Vagina (tissue), 2 donors: ENCODE results near the gene REXO2. TPM values are rescaled to one million over a fixed set of nuclear protein-coding genes. Genes with fewer than 3 reads are reported as not detected.

Experiments used
- DNase-seq, 2 donors: peaks; one replicate each; pipeline ENCODE4 v3.0.0-alpha.2; 2017; ENCODE audit errors: extremely low spot score in 2 of 2
- H3K27ac ChIP-seq: fragments of 200-600 bp; sonication (generic); one replicate; pipeline ENCODE4 v1.5.1; 2019
- H3K27me3 ChIP-seq: fragments of 200-600 bp; sonication (generic); one replicate; pipeline ENCODE4 v1.5.1; 2019
- H3K36me3 ChIP-seq, 2 donors: fragments of 200-600 bp; sonication (generic); one replicate each; pipeline ENCODE4 v1.5.1; 2017 to 2019
- H3K4me1 ChIP-seq: fragments of 200-600 bp; sonication (generic); one replicate; pipeline ENCODE4 v1.5.1; 2019
- H3K4me3 ChIP-seq, 2 donors: fragments of 200-600 bp; sonication (generic); 1 replicate in 1 of 2; 2 replicates in 1 of 2; pipeline ENCODE4 v1.5.1; 2016 to 2019
- H3K9me3 ChIP-seq: fragments of 200-600 bp; sonication (generic); one replicate; pipeline ENCODE4 v1.5.1; 2019
- CTCF ChIP-seq, 3 experiments: fragments of 450-650 bp in 2 of 3; fragments of 200-600 bp in 1 of 3; sonication (generic) in 1 of 3; IDR thresholded peaks; one replicate each; pipeline ENCODE4 v1.5.1; 2017 to 2019; ENCODE audit warnings: antibody characterized with exemption in 3 of 3, mild to moderate bottlenecking in 2 of 3, moderate library complexity in 2 of 3
- POLR2A ChIP-seq, 2 donors: fragments of 450-650 bp; IDR thresholded peaks; one replicate each; pipeline ENCODE4 v1.6.1; 2017; ENCODE audit warnings: antibody characterized with exemption in 2 of 2, mild to moderate bottlenecking in 2 of 2, moderate library complexity in 2 of 2
- POLR2AphosphoS5 ChIP-seq, 2 donors: sonication (generic); formaldehyde crosslinking; IDR thresholded peaks; one replicate each; pipeline ENCODE4 v1.9.0; 2017; ENCODE audit warnings: antibody characterized with exemption in 2 of 2, mild to moderate bottlenecking in 2 of 2, low read depth in 1 of 2; ENCODE audit not compliant: insufficient read depth in 1 of 2
- intact Hi-C: fragments of 100-400 bp; cut with DNase I; formaldehyde crosslinking; loops from one replicate; pipeline ENCODE4 v1.15.1; 2023
- total RNA-seq: library from RNA; depleted of rRNA; stranded (reverse); fragments of >200 nt; gene quantifications from one replicate; pipeline ENCODE4 v1.2.3, GENCODE V29; 2016

REXO2 gene
- total RNA-seq, 1 donor from 2014 or later, result 146 TPM

DNA sequence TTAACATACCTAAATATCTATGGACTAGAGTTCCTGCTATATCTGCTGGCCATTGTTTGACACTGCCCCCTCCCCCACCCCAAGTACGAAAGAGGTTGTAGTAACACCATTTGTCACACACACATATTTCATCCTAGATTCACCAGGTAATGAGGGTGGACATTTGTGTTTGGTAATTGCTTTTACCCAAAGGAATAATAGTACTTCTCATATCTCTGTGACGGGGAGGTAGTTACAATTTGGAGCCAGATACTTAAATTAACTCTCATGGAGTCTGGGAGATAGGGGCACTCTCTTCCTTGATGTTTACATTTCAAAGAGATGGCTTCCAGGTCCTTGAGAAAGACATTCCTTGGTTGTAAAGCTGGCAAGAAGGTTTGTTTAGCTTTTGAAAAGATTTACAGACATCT is 38.7 kb downstream of the REXO2 start:
- intact Hi-C loops, result no loop called here
- H3K4me3 ChIP-seq, result no peak overlapping the region

GRCh38 chr11:114478768-114479167 is 39.5 kb downstream of the REXO2 start:
- intact Hi-C loops, result no loop called here
- TF ChIP-seq POLR2A (IDR thresholded peaks at IDR 0.05) (no peak), CTCF (IDR thresholded peaks at IDR 0.05) (no peak), POLR2AphosphoS5 (IDR thresholded peaks at IDR 0.05; ENCODE audit: insufficient read depth in 1 of 2, low read depth in 1 of 2) (no peak)
- H3K4me1 ChIP-seq, result no peaks in the 10 kb centered on the region
- no peak for DNase-seq
- H3K36me3 ChIP-seq, result no peaks in the 10 kb centered on the region
- H3K9me3 ChIP-seq, result no peaks in the 10 kb centered on the region
- no peak overlapping the region for H3K27ac ChIP-seq
- no peaks in the 10 kb centered on the region for H3K27me3 ChIP-seq
- H3K4me3 ChIP-seq, result no peak overlapping the region

More for the DNA sequence above, 38.7 kb downstream of the REXO2 start:
- no peak for DNase-seq
- H3K27ac ChIP-seq, result no peak overlapping the region
- no peaks in the 10 kb centered on the region for H3K9me3 ChIP-seq
- no peaks in the 10 kb centered on the region for H3K27me3 ChIP-seq
- H3K4me1 ChIP-seq, result no peaks in the 10 kb centered on the region
- TF ChIP-seq CTCF (IDR thresholded peaks at IDR 0.05) (no peak), POLR2AphosphoS5 (IDR thresholded peaks at IDR 0.05; ENCODE audit: insufficient read depth in 1 of 2, low read depth in 1 of 2) (no peak), POLR2A (IDR thresholded peaks at IDR 0.05) (no peak)
- no peaks in the 10 kb centered on the region for H3K36me3 ChIP-seq

- H3K4me1 ChIP-seq, result no peaks in the 10 kb centered on the region
- intact Hi-C loops, result no loop called here
- no peak for DNase-seq
- TF ChIP-seq POLR2A (IDR thresholded peaks at IDR 0.05), result no peak
- H3K27me3 ChIP-seq, result no peaks in the 10 kb centered on the region
- no peak overlapping the region for H3K27ac ChIP-seq
- no peaks in the 10 kb centered on the region for H3K36me3 ChIP-seq
- no peaks in the 10 kb centered on the region for H3K9me3 ChIP-seq
- H3K4me3 ChIP-seq, result no peak overlapping the region
Measured at GRCh38 chr11:114479331-114479730, 40.1 kb downstream of the REXO2 start.

- no peak for TF ChIP-seq CTCF (IDR thresholded peaks at IDR 0.05)
- intact Hi-C loops, result no loop called here
- DNase-seq, result no peak
- no peak overlapping the region for H3K27ac ChIP-seq
- no peaks in the 10 kb centered on the region for H3K9me3 ChIP-seq
- H3K4me1 ChIP-seq, result no peaks in the 10 kb centered on the region
- H3K27me3 ChIP-seq, result no peaks in the 10 kb centered on the region
- H3K4me3 ChIP-seq, result no peak overlapping the region
- no peaks in the 10 kb centered on the region for H3K36me3 ChIP-seq
Measured at GRCh38 chr11:114482114-114482513, 42.8 kb downstream of the REXO2 start.

- TF ChIP-seq POLR2AphosphoS5 (IDR thresholded peaks at IDR 0.05; ENCODE audit: insufficient read depth in 1 of 2, low read depth in 1 of 2), result no peak
- Histone ChIP-seq H3K4me1 (no peaks in the 10 kb centered on the region), H3K36me3 (no peaks in the 10 kb centered on the region), H3K4me3 (no peak overlapping the region), H3K9me3 (no peaks in the 10 kb centered on the region), H3K27me3 (no peaks in the 10 kb centered on the region), H3K27ac (no peak overlapping the region)
- no peak for DNase-seq
- intact Hi-C loops, result no loop called here
Measured at GRCh38 chr11:114483929-114484328, 44.7 kb downstream of the REXO2 start.

DNA sequence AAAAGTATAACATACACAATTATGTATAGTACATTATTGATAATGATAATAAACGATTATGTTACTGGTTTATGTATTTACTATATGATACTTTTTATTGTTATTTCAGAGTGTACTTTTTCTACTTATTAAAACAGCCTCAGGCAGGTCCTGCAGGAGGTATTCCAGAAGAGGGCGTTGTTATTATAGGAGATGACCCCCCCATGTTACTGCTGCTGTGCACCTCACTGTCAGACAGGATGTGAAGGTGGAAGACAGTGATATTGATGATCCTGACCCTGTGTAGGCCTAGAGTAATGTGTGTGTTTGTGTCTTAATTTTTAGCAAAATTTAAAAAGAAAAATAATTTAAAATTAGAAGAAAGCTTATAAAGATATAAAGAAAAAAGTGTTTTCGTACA is 57.6 kb downstream of the REXO2 start:
- intact Hi-C loops, result no loop called here
- no peak for DNase-seq
- no peaks in the 10 kb centered on the region for H3K9me3 ChIP-seq
- TF ChIP-seq CTCF (IDR thresholded peaks at IDR 0.05) (no peak), POLR2A (IDR thresholded peaks at IDR 0.05) (no peak), POLR2AphosphoS5 (IDR thresholded peaks at IDR 0.05; ENCODE audit: insufficient read depth in 1 of 2, low read depth in 1 of 2) (no peak)
- no peak overlapping the region for H3K27ac ChIP-seq
- H3K36me3 ChIP-seq, result no peaks in the 10 kb centered on the region
- H3K27me3 ChIP-seq, result no peaks in the 10 kb centered on the region
- no peaks in the 10 kb centered on the region for H3K4me1 ChIP-seq
- H3K4me3 ChIP-seq, result no peak overlapping the region
